ENCODE data around the gene ID3. TPM values are rescaled to one million over a fixed set of nuclear protein-coding genes. Genes with fewer than 3 reads are reported as not detected.

The ID3 gene
- total and polyA plus RNA-seq, 9 of the 15 experiments (the other 6 are each of a cell fraction or from before 2014, with no cell fraction given) = 6.8 to 59.8 (median 23.5) TPM

- TF ChIP-seq MGA (IDR thresholded peaks at IDR 0.05) (peak; percentile 33; the same call in 1 of the 2 replicates), MITF (IDR thresholded peaks at IDR 0.05) (no peak), SMARCA5 (IDR thresholded peaks at IDR 0.05) (peak; percentile 89), GTF3C2 (IDR thresholded peaks at IDR 0.05; ENCODE audit: borderline replicate concordance, extremely low read depth, insufficient read length) (no peak), SMC3 (conservative IDR thresholded peaks at IDR 0.05; ENCODE audit: insufficient read depth, low read depth, low read length) (no peak), PKNOX1 (IDR thresholded peaks at IDR 0.05) (0 out of 2 replicates have a peak, but pooled peaks have one; percentile 15), DMBX1 (CRISPR knock-in tag; IDR thresholded peaks at IDR 0.05; ENCODE audit: borderline replicate concordance) (no peak), CREB3 (tag; conservative IDR thresholded peaks at IDR 0.05; ENCODE audit: low read depth) (no peak), MYNN (IDR thresholded peaks at IDR 0.05) (no peak), MYNN (CRISPR knock-in tag; IDR thresholded peaks at IDR 0.05) (no peak)
These were observed 10.6 kb downstream of the ID3 start (continued) for GRCh38 chr1:23548704-23549143.
